HG02970 (cell line): ENCODE results near the gene ANKRD24.
"Not testable (repeated sequence)": the region's sequence is repeated elsewhere in the genome, so short reads cannot be mapped to it uniquely, and the experiment has no call there.

Source experiments
- ATAC-seq: cut with Tn5 transposase; IDR thresholded peaks from one replicate; pipeline ENCODE4 v1.9.1; 2021; ENCODE audit warnings: mild to moderate bottlenecking, moderate library complexity, moderate number of reproducible peaks; ENCODE audit not compliant: unreplicated experiment, low FRiP score

The ANKRD24 gene

DNA sequence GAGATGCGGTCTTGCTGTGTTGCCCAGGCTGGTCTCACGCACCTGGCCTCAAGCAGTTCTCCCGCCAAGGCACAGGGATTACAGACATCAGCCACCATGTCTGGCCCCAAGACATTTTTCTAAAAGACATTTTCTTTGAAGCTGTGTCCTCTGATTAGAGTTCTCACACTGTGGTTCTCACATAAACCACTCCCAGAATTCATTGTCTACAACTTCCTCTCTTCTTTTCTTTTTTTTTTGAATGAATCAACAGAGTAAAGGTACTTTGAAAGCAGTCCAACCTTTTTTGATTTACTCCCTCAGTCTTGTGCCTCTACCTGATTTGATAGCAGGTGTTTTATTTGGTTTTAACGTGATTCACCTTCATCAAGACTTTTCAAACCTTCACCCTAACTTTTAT, 82.3 kb downstream of the ANKRD24 start:
- no peak for ATAC-seq

DNA sequence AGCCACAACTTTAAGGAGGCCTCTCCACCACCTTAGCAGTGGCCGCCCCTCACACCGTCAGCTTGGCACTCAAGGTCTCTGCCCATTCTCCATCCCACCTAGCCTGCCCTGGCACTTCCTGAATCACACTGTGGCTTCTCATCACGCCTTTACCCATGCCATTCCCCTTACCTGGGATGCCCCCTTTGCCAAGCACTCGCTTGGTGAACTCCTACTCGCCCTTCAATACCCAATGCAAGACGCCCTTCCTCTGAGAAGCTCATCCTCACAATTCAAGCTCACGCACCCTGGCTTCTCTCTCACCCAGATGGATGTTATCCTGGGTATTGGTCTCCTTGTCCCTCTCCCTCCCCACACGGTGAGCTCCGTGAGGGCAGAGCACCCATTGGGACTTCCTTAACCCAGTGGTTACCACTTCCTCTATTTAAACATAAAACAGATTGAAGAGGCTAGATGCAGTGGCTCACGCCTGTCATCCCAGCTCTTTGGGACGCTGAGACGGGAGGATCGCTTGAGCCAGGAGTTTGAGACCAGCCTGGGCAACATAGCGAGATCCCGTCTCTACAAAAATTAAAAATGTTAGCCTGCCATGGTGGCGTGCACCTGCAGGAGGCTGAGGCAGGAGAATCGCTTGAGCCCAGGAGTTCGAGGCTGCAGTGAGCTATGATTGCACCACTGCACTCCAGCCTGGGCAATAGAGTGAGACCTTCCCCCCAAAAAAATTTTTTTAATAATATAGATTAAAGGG, 83.9 kb downstream of the ANKRD24 start:
- no peak for ATAC-seq

DNA sequence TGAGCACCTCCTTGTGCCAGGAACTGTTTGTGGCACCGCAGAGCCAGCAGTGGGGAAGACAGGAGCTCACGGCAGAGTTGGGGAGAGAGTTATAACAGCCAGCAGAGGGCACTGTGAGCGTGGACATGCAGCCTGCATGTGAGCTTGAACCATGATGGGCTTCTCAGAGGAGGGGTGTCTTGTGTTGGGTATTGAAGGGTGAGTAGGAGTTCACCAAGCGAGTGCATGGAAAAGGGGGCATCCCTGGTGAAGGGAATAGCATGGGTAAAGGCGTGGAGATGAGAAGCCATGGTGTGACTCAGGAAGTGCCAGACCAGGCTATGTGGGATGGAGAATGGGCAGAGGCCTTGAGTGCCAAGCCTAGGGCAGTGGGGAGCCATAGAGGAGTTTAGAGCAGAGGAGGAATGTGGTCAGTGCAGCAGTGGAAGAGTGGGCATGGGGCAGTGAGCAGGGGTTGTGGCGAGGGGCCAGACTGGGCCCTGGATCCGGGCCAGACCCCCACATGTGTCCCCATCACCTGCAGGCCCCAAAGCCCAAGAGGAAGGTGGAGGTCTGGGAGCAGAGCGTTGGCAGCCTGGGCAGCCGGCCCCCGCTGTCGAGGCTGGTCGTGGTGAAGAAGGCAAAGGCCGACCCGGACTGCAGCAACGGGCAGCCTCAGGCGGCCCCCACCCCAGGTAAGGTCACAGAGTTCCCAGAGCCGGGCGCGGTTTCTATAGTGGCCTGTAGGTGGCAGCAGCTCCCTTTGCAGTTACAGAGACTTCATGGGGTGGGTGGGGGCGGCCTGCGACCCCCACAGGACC, 84.8 kb downstream of the ANKRD24 start:
- ATAC-seq: no peak

- no peak for ATAC-seq
Measured at GRCh38 chr19:4267901-4268815, 85.7 kb downstream of the ANKRD24 start.

DNA sequence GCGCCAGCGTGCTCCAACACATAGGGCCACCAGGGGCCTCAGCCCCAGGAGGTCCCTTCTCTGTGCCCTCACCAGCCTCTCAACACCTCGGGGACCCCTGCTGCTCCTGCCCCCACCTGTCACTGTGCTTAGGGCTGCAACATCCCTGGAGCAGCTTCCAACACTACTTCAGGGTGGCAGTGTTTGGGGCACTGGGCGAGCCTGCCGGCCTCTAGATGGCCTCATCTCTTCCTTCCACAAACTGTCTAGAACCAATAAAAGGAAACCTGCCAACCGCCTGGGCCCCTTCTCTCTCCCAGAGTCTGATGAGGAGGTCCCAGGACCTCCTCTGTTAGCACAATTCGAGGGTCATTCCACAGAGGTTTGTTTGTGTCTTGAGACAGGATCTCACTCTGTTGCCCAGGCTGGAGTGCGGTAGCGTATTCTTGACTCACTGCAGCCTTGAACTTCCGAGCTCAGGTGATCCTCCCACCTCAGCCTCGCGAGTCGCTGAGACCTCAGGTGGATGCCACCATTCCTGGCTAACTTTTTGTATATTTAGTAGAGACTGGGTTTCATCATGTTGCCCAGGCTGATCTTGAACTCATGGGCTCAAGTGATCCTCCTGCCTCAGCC, 86.4 kb downstream of the ANKRD24 start:
- no peak for ATAC-seq

- ATAC-seq: no peak
Measured at GRCh38 chr19:4272894-4273293, 90.4 kb downstream of the ANKRD24 start.

- not testable (repeated sequence) for ATAC-seq
Measured at GRCh38 chr19:4274321-4274686, 91.8 kb downstream of the ANKRD24 start.
